NB4 (cell line): ENCODE results near the gene EXOC3.
A peak's percentile ranks its signal among the peaks of the same experiment; 100 is the strongest.
"Not testable (repeated sequence)": the region's sequence is repeated elsewhere in the genome, so short reads cannot be mapped to it uniquely, and the experiment has no call there.

ENCODE experiments used
- DNase-seq: peaks from one replicate; pipeline ENCODE4 v3.0.0; 2010; ENCODE audit warnings: low read depth
- H3K4me3 ChIP-seq: one replicate; pipeline ENCODE4 v1.5.1; 2011; ENCODE audit warnings: mild to moderate bottlenecking, low read depth, low read length, moderate library complexity
- CTCF ChIP-seq: IDR thresholded peaks from one replicate; pipeline ENCODE4 v1.5.1; 2012; ENCODE audit warnings: low read depth, low read length
- MYC ChIP-seq: IDR thresholded peaks from 2 replicates; pipeline ENCODE4 v1.6.1; 2011; ENCODE audit warnings: low read depth, low read length
- POLR2A ChIP-seq: IDR thresholded peaks from 2 replicates; pipeline ENCODE4 v1.6.1; 2011; ENCODE audit warnings: mild to moderate bottlenecking; ENCODE audit not compliant: insufficient read length; ENCODE audit errors: extremely low read depth
- TF ChIP-seq, protein P1 (sequence below): IDR thresholded peaks from 2 replicates; pipeline ENCODE4 v1.6.1; 2011; ENCODE audit warnings: low read depth, low read length

EXOC3 gene

GRCh38 chr5:472656-473550 lies 29.9 kb downstream of the EXOC3 start:
- peak overlapping the region; percentile 81 for H3K4me3 ChIP-seq
- peak; percentile 96 for TF ChIP-seq POLR2A
- TF ChIP-seq, protein P1, sequence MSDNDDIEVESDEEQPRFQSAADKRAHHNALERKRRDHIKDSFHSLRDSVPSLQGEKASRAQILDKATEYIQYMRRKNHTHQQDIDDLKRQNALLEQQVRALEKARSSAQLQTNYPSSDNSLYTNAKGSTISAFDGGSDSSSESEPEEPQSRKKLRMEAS = peak; percentile 97
- TF ChIP-seq MYC = peak; percentile 99
- TF ChIP-seq CTCF = no peak
- DNase-seq = peak; percentile 91

DNA sequence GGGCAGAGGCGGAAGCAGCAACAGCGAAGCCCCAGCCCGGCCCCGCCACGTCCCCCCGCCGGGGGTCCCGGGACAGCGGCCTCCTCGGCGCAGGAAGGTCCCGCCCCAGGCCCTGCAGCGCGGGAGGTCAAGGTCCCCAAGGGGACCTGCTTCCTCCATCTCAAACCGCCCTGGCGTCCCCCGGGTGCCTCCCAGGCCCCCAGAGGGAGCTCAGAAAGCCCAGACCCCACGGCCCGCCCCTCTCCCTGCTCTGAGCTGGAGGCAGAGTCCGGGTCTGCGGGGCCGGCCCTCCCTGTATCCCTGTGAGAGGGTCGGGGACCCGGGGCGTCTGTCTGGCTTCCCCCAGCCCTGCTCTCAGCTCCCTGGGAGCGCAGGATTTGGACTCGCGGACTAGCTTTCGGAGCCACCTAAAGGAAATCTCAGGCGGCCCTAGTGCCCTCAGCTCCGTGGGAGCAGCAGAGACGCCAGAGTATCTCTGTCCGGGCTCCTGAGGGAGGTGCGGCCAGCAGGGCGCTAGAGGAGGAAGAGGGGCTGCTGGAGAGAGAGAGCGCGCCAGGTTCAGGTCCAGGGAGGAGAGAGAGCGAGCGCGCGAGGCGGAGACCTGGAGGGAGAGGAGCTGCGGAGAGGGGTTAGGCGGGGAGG lies 30.7 kb downstream of the EXOC3 start:
- peak; percentile 87 for DNase-seq
- TF ChIP-seq, protein P1 = no peak
- no peak for TF ChIP-seq POLR2A
- TF ChIP-seq MYC = 0 out of 2 replicates have a peak, but pooled peaks have one; percentile 13
- TF ChIP-seq CTCF = no peak
- peak overlapping the region; percentile 81 for H3K4me3 ChIP-seq

GRCh38 chr5:474232-474839 lies 31.4 kb downstream of the EXOC3 start:
- not testable (repeated sequence) for DNase-seq
- peak overlapping the region; percentile 81 for H3K4me3 ChIP-seq

GRCh38 chr5:474840-475661 lies 32.1 kb downstream of the EXOC3 start:
- H3K4me3 ChIP-seq = peak overlapping the region; percentile 11
- TF ChIP-seq, protein P1 = no peak
- no peak for TF ChIP-seq MYC
- no peak for TF ChIP-seq POLR2A
- no peak for TF ChIP-seq CTCF
- no peak for DNase-seq

DNA sequence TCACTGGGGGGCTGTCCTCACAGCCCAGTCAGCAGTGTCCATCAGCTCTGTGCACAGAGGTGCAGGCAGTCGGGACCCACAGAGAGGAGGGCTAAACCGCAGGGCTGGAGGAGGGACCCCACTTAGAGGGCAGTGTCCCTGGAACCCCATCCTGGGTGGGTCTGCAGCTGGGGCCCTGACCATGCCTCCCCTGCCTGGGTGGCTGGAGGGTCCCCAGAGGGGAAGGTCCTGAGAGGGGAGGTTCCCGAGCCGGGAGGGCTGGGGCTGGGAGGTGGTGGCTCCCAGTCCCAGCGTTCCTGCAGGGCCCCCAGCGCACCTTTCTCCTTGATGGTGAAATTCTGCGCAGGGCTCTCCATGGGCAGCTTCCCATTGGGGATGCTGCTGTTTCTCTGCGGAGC lies 32.7 kb downstream of the EXOC3 start:
- H3K4me3 ChIP-seq = no peak overlapping the region
- TF ChIP-seq MYC (no peak), CTCF (no peak), POLR2A (no peak)
- TF ChIP-seq, protein P1 = no peak

More for the DNA sequence above, 32.7 kb downstream of the EXOC3 start:
- DNase-seq = no peak
